T-helper 9 cell (primary cell): ENCODE results near the gene STUM.
"Not testable (repeated sequence)": the region's sequence is repeated elsewhere in the genome, so short reads cannot be mapped to it uniquely, and the experiment has no call there.

ENCODE experiments used
- DNase-seq: peaks from one replicate; pipeline ENCODE4 v3.0.0-alpha.2; 2020

STUM gene

GRCh38 chr1:226584164-226584563 lies 35.6 kb downstream of the STUM start:
- DNase-seq, result no peak

DNA sequence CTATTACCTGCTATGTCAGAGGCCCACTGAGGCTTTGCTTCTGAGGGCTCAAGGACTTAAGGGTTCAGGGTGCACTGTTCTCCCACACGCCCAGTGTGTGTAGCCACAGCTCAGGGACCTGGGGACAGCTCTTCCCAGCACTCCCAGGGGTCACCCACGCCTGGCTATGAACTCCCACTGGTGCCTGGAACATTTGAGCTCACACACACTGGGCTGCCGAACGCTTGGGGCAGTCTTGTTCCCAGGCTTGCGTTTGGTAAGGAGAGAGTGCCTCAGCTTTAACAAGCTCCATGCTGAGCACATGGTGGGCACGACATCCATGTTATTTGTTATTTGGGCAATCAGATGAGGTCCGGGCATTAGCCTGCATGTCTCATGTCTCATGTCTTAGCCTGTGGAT lies 37.6 kb downstream of the STUM start:
- DNase-seq, result no peak

- no peak for DNase-seq
Measured at GRCh38 chr1:226586650-226587422, 38.3 kb downstream of the STUM start.

DNA sequence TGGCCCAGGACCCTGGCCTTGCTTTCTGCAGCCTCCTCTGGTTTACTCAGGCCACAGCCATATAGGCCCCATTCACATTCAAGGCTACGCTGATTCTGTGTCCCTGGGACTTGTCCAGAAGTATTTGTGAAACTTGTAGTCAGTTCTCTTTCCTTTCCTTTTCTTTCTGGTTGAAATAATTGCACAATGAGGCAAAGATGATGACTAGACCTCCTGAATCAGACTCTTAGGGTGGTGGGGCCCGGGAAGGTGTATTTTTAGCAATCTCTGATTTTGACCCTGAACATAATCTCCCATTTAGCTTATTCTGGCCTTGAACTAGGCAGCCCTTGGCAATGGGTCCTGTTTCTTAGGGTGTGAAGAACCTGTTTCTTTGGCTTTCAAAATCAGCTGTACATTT lies 39.9 kb downstream of the STUM start:
- DNase-seq, result no peak

- no peak for DNase-seq
Measured at GRCh38 chr1:226589008-226589733, 40.6 kb downstream of the STUM start.

DNA sequence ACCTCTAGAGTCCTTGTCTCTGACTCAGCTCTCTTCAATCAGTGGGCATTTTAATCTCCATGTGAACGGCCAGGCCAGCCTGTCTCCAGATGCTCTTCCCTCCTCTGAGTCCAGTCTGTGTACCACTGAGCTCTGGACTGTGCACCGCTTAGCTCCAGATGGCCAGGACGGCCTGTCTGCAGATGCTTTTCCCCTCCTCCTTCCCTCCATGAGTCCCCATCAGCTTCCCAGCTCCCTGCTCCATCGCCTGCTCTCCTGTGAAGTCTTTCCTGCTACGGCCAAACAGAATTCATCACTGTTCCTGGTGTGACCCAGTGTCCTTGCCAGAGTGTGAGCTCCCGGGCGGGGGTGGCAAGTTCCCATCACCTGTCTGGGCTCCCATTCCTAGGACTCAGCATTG lies 42.0 kb downstream of the STUM start:
- no peak for DNase-seq

- DNase-seq, result no peak
Measured at GRCh38 chr1:226593541-226593940, 45.0 kb downstream of the STUM start.

DNA sequence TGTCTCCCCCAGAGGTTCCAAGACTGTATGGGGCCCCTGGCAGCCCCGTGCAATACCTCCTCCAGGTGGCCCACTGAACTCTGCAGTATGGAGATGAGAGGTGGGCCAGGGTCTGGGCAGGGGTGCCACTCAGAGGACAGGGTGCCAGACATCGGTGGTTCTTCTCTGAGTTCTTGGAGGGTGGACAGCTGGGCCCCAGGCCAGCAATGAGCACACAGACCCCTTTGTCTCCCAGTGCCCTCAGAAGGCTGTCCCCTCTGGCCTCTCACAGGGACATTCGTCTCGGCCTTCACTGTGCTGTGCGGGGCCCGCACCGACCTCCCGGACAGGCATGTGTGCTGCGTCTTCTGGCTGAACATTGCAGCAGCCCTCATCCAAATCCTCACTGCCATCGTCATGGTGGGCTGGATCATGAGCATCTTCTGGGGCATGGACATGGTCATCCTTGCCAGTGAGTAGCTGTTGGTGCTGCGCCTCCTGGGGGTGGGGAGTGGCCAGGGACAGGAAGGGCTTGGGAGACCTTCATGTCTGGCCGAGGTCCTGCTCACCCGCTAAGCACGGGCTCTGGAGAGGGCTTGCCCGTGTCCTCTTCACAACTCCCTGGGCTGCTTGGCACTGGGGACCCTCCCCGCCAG lies 48.1 kb downstream of the STUM start:
- DNase-seq, result no peak

DNA sequence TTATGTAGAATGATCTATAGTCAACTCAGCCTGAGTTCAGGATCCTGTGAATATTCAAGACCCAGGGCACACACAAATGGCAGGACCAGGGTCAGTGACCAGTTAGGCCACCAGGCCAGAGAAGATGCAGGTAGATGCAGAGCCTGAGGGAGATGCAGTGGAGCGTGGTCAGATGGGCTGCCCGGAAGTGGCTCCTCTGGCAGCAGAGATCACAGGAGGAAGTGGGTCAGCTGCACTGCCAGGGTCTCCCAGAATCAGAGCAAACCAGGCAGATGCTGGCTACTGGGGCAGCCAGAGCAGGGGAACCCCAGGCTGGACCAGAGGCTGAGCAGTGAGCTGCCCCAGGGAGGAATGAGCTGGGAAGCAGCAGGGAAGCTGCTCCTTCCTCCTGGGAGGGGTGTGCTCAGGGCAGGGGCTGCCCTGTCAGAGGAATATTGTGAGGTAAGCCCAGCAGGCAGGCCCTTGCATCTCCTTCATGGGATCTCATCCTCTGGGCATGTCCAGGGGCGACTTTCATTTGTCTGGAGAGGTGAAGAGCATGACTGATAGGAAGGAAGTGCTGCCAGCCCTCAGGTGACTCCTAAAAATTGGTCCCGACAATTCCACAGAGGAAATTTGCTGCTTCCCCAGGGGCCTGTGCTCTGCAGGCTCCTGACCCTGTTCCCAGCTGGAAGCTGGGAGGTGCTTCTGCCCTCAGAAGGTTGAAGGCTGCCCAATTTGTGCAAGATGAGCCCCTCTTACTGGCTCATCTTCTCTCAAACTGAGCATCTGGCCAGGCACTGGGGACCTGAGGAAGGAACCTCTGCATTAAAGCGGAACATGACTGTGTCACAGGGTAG lies 49.3 kb downstream of the STUM start:
- DNase-seq, result no peak

DNA sequence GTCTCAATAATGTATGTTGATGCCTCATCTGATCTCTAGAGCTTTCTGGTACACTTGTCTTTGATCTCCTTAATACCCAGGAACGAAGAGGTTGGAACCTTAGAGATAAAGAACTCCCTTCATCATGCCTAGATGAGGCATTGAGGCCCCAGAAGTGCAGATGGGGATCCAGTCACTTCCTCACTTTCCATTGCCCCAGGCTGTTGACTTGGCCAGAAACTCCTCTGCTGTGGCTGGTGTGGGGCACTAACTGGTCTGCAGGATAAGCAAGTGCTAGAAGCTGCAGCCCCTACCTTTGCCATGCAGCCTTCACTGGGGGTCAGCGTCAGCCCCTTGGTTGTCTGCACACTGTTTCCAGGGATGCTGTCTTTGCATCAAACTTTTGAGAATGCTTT lies 49.9 kb downstream of the STUM start:
- DNase-seq, result no peak

DNA sequence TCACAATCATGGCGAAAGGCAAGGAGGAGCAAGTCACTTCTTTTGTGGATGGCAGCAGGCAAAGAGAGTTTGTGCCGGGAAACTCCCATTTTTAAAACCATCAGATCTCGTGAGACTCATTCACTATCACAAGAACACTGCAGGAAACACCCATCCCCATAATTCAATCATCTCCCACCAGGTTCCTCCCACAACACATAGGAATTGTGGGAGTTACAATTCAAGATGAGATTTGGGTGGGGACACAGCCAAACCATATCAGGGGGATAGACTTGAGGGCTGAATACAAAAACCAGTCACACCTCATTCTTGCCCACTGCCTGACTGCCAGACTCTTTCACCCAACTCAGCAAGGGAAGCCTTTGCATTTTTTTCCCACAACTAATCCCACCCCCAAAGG lies 50.4 kb downstream of the STUM start:
- DNase-seq, result not testable (repeated sequence)

- no peak for DNase-seq
Measured at GRCh38 chr1:226599636-226600238, 51.2 kb downstream of the STUM start.

GRCh38 chr1:226600254-226600653 lies 51.7 kb downstream of the STUM start:
- DNase-seq, result no peak

DNA sequence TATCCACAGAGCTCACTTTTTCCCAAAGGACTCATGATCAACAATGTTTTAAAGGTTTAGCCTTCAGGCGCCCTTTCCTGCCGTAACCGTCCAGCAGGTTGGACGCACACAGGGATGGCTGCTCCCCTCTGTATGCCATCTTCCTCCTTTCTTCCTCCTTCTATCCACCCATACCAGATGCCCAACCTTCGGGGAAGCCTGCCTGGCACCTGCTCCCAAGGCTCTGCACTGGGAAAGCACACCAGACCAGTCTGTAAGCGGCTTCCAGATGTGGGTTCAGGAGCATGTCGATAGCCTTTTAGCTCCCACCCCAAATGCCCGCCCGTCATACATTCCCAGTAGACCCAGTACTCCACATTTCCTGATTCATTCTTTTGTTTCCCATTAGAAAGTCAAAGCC lies 52.9 kb downstream of the STUM start:
- no peak for DNase-seq

DNA sequence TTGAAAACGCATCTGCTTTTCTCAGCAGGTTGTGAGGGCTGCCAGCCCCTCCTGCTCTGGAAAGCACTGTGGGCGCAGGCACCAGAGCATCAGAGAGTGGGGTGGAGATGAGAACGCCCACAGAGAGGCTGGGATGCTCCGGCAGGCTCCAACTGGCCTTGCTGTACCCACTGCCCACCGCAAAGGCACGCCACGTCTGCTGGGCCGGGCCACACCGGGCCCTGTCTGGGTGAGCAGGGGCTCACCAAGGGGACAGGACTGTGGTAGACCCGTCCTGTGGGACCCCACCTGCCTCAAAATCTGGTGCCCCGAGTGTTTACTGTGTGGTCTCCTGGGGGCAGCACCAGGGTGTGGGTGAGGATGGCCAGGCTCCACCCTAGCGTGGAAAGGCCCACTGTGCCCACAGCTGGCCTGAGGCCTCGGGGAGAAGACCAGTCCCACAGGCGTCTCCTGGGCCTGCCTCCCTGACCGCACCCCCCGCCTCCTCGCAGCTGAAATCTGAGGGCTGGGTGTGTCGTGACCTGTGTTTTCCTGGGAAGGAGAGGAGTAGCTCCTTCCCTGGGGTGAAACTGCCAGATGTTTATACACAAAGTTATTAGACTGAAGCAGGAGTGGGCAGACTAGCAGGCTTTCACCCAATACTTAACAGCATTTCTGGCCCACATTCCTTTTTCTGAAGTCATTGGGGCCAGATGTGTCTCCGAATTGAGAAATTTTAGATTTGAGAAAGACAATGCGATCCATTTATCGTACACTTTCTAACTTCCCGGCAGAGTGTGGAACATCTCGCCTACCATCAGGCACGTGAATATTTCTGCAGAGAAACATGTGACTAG lies 53.8 kb downstream of the STUM start:
- no peak for DNase-seq

GRCh38 chr1:226603022-226603857 lies 54.7 kb downstream of the STUM start:
- no peak for DNase-seq

DNA sequence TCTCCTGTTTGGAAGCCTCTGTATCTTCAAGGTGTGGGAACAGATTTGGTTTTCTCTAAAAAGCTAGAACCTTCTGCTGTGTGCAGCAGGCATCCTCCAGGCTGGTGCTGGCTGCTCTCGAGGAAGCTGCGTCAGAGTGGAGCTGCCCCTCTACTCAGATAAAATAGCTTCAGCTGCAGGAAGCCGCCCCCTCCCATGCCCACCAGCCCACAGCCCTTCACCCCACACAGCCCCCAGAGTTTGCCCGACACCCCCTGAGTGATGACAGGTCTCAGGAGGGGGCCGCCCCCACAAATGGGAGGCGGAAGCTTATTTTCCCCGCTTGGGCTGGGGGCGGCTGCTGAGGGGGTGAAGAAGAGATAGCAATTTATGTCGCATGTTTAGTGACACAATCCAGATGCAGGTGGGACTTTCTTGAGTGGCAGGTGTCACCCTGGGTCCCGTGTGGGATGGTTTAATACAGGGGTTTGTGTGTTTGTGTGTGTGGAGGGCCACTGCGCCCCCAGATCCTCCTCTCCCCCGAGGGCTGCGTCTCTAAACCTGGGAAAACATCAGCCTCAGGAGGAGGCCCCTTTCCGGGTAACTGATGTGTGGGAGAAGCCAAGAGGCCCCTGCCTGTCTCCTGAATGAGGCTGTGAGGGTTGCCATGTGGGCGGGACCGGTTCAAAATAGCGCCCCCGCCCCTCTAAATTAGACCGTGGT lies 55.4 kb downstream of the STUM start:
- no peak for DNase-seq

DNA sequence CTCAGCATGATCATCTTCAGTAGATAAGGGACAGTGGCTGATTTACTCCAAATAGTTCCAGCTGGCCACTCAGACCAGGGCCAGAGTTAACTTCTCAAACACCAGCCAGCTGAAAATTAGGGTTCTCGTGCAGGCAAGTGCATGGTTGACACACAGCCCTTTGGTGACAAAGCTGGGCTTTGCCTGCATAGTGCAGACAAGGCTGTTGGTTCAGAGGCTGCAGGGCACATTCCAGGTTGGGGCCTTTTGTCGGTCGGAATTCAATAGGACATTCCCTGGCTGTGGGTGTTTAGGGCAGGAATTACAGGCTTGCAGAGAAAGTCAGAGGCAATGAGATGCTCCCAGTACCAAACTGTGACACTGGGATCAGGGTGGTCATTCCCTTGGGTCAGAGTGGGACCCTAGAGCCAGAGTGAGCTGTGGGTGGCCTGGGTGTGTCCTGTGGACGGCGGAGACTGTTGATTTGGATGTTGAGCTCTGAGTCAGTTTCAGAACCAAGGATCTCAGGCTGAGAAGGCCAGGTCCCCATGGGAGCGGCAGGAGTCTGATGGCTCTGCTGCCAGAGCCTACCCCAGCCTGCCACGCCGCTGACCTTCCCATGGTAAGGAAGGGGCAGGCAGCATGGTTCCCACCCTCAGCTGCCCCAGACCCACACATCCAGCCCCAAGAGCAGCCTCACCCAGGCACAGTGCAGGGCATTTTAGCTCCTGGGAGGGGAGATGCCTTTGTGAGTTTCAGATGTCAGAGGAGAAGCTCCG lies 56.2 kb downstream of the STUM start:
- DNase-seq, result no peak

DNA sequence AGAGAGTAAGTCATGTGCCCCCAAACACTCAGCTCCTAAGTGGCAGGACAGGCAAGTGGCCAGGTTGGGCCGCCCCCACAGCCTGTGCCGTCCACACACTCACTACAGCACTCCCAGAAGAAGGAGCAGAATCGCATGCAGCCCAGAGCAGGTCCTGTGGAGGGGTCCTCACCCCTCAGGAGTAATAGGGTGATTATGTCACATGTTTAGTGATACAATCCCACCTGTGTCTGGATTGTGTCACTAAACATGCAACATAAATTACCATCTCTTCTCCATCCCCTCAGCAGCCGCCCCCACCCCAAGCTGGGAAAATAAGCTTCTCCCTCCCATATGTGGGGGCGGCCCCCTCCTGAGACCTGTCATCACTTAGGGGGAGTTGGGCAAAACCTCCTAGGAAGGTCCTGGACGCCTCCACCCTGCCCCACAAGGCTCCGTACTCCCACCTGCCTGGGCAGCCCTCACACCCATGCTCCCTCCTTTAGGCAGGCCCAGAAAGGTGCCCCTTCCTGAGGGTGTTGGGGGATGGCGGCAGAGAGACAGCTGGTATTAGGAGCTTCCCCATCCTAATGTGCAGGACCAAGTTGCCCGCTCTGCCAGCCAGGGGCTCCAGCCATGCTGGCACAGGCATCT lies 56.9 kb downstream of the STUM start:
- no peak for DNase-seq
